HG02870 (cell line): ENCODE measurements around the gene PODXL.

Experiments
- ATAC-seq: cut with Tn5 transposase; IDR thresholded peaks from one replicate; pipeline ENCODE4 v1.9.1; 2021; ENCODE audit warnings: mild to moderate bottlenecking, moderate library complexity; ENCODE audit not compliant: unreplicated experiment

Gene PODXL

DNA sequence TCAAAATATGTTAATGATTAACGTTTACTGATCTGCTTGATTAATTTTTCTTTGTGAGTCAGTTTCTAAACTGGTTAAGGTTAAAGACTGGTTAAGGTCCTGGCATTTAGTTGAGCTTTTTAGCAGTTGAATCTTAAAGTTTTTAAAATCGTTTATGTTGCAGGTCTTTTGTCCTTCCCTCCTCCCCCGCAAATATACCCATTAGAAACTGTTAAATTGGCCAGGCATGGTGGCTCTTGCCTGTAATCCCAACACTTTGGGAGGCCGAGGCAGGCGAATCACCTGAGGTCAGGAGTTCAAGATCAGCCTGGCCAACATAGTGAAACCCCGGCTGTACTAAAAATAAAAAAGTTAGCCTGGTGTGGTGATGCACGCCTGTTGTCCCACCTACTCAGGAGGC is 100.9 kb downstream of the PODXL start:
- no peak for ATAC-seq

DNA sequence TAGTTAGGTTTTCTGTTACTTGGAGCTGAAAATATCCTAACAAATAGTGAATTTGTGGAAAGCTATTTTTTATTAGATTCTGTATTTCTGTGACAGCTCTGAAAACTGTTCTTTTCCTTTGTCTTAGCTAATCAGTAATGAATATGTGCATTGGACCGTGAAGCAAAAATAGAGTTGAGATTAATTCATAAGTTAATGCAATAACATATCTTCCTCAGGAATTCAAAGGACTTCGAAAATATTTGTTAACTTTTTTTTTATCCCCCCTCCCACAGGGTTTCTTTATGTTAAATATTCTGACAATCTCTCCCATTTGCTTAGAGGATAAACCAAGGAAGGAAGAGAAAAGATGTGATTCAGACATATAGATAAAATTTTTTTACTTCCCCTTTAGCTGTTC is 101.4 kb downstream of the PODXL start:
- ATAC-seq: no peak

DNA sequence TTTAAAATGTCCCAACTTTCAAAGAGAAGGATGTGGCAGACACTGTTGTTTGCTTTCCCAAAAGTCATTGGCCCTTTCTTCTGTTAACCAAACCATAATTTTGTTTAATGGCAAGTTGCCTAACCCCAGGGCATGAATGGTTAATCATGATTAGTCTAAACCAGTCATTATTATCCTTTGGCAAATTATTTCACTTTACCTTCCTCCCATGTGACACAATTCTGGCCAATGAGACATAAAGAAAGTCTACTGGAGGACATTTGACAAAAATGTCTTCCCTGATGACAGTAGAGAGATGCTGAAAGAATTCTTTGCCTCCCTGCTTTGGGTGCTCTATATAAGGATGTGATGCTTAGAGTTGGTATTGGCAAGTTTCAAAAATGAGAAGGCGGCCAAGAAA is 101.9 kb downstream of the PODXL start:
- no peak for ATAC-seq
